ENCODE data around the gene COL1A1. TPM values are rescaled to one million over a fixed set of nuclear protein-coding genes. Genes with fewer than 3 reads are reported as not detected.

The COL1A1 gene
- polyA plus RNA-seq, 3 donors = not detected

DNA sequence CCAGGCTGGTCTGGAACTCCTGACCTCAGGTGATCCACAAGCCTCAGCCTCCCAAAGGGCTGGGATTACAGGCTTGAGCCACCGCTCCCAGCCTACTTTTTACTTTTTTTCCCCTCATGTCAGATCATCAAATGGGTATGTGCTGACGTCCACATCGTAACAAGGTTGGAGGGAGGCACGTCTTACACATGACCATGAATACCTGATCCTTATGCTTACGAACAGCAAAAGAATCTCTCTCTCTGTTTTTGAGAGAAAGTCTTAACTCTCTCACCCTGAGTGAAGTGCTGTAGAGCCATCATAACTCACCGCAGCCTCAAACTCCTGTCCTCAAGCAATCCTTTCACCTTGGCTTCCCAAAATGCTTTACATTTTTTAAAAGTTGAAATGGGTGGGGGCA lies 43.3 kb upstream of the COL1A1 start:
- Histone ChIP-seq H3K27ac (ENCODE audit: low read depth in 1 of 2, low read length in 2 of 2) (no peak overlapping the region), H3K79me2 (ENCODE audit: insufficient read depth, low read length) (no peaks in the 10 kb centered on the region), H3K4me1 (ENCODE audit: control insufficient read depth in 1 of 2, insufficient read depth in 2 of 2, low read length in 2 of 2) (no peaks in the 10 kb centered on the region), H3K36me3 (replicated peaks in 1 of 2; ENCODE audit: control insufficient read depth in 1 of 2, insufficient read depth in 2 of 2, low read length in 2 of 2) (no peaks in the 10 kb centered on the region), H2AFZ (ENCODE audit: insufficient read depth, low read depth, low read length, poor library complexity, severe bottlenecking) (no peak overlapping the region), H4K20me1 (ENCODE audit: insufficient read depth, low read length) (no peaks in the 10 kb centered on the region), H3K9me3 (replicated peaks in 1 of 2; ENCODE audit: control insufficient read depth in 1 of 2, insufficient read depth in 1 of 2, low read length in 2 of 2) (peaks cover 0 to 6% of the 10 kb centered on the region in 2 donors), H3K4me3 (replicated peaks in 1 of 3; ENCODE audit: low read depth in 2 of 3, low read length in 3 of 3) (no peak overlapping the region), H3K27me3 (ENCODE audit: control insufficient read depth in 2 of 2, insufficient read depth in 2 of 2, low read length in 2 of 2) (no peaks in the 10 kb centered on the region), H3K9ac (ENCODE audit: insufficient read depth, low read length, poor library complexity, severe bottlenecking) (no peak overlapping the region), H3K4me2 (replicated peaks; ENCODE audit: extremely low read depth, low read length, poor library complexity, severe bottlenecking) (no peak overlapping the region)
- Mint-ChIP-seq H3K27ac (no peak overlapping the region), H3K27me3 (ENCODE audit: low read depth in 3 of 3) (peaks cover 6 to 16% (median 7%) of the 10 kb centered on the region in 3 donors), H3K36me3 (no peaks in the 10 kb centered on the region), H3K4me3 (no peak overlapping the region), H3K9me3 (peaks cover 9 to 25% (median 17%) of the 10 kb centered on the region in 7 donors), H3K4me1 (no peaks in the 10 kb centered on the region)
- intact Hi-C loops (cut with micrococcal nuclease) = no loop called here
- no peak for DNase-seq
- TF ChIP-seq CTCF (IDR thresholded peaks at IDR 0.05) = no peak
- WGBS (ENCODE audit: insufficient coverage) = 100% methylated on average over 3 of the region's 6 CpGs

DNA sequence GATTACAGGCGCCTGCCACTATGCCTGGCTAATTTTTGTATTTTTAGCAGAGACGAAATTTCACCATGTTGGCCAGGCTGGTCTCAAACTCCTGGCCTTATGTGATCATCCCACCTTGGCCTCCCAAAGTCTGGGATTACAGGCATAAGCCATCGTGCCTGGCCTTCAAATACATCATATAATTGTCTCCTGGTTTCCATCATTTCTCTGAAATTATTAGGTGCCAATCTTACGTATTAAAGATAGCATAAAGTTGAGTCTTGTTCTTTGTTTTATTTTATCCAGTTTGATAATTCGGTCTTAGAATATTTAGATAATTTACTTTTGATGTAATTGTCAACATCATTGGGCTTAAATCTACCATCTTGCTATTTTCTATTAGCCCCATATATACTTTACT lies 40.0 kb upstream of the COL1A1 start:
- no peaks in the 10 kb centered on the region for H4K20me1 ChIP-seq (ENCODE audit: insufficient read depth, low read length)
- H3K4me3 Mint-ChIP-seq = no peak overlapping the region
- H3K27me3 ChIP-seq (ENCODE audit: control insufficient read depth in 2 of 2, insufficient read depth in 2 of 2, low read length in 2 of 2) = peaks cover 2 to 3% of the 10 kb centered on the region in 2 donors
- H3K27ac Mint-ChIP-seq = no peak overlapping the region
- H2AFZ ChIP-seq (ENCODE audit: insufficient read depth, low read depth, low read length, poor library complexity, severe bottlenecking) = no peak overlapping the region
- H3K4me2 ChIP-seq (replicated peaks; ENCODE audit: extremely low read depth, low read length, poor library complexity, severe bottlenecking) = no peak overlapping the region
- no peak overlapping the region for H3K9ac ChIP-seq (ENCODE audit: insufficient read depth, low read length, poor library complexity, severe bottlenecking)
- H3K9me3 Mint-ChIP-seq = peaks cover 0 to 4% (median 2%) of the 10 kb centered on the region in 7 donors
- no peak overlapping the region for H3K27ac ChIP-seq (ENCODE audit: low read depth in 1 of 2, low read length in 2 of 2)
- no peaks in the 10 kb centered on the region for H3K9me3 ChIP-seq (replicated peaks in 1 of 2; ENCODE audit: control insufficient read depth in 1 of 2, insufficient read depth in 1 of 2, low read length in 2 of 2)
- no peaks in the 10 kb centered on the region for H3K36me3 Mint-ChIP-seq
- H3K36me3 ChIP-seq (replicated peaks in 1 of 2; ENCODE audit: control insufficient read depth in 1 of 2, insufficient read depth in 2 of 2, low read length in 2 of 2) = no peaks in the 10 kb centered on the region
- no peak overlapping the region for H3K4me3 ChIP-seq (replicated peaks in 1 of 3; ENCODE audit: low read depth in 2 of 3, low read length in 3 of 3)
- H3K79me2 ChIP-seq (ENCODE audit: insufficient read depth, low read length) = no peaks in the 10 kb centered on the region
- no peaks in the 10 kb centered on the region for H3K4me1 ChIP-seq (ENCODE audit: control insufficient read depth in 1 of 2, insufficient read depth in 2 of 2, low read length in 2 of 2)
- no peaks in the 10 kb centered on the region for H3K4me1 Mint-ChIP-seq
- no peak for TF ChIP-seq CTCF (IDR thresholded peaks at IDR 0.05)
- intact Hi-C loops (cut with micrococcal nuclease) = no loop called here
- peaks cover 11 to 22% (median 21%) of the 10 kb centered on the region in 3 donors for H3K27me3 Mint-ChIP-seq (ENCODE audit: low read depth in 3 of 3)
- DNase-seq = no peak
- 94% methylated on average over 2 of the region's 5 CpGs for WGBS (ENCODE audit: insufficient coverage)

Data from CD14-positive monocyte (primary cell).